NCI-H460 (cell line): ENCODE results near the gene COL13A1. TPM values are rescaled to one million over a fixed set of nuclear protein-coding genes. Genes with fewer than 3 reads are reported as not detected.

Experiments
- DNase-seq: peaks from one replicate; pipeline ENCODE4 v3.0.0-alpha.2; 2016; ENCODE audit warnings: low read depth; ENCODE audit errors: extremely low read depth
- total RNA-seq: library from RNA; depleted of rRNA; stranded (reverse); fragments of >200 nt; shearing (Covaris generic); gene quantifications from 2 replicates; pipeline ENCODE4 v1.2.3, GENCODE V29; 2014

COL13A1 gene
- total RNA-seq, 1 experiment from 2014 or later: 0.15 TPM

DNA sequence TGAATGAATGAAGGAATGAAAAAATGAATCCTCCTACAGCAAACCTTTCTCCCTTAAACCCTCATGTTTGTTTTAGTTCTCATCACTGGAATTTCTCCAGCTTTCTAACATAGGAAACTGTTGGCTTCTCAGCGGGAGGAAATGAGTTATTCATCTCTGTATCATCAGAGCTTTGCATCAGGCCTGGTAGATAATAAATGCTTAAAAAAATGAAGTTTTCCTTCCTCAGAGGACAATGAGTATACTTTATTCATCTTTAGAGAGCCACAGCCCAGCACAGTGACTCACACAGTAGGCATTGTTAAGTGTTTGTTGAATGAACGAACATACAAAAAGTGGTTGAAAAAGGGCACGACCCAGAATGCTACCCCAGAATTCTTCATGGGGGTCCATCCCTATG is 62.6 kb downstream of the COL13A1 start:
- peak; percentile 5 for DNase-seq

GRCh38 chr10:69865450-69865849 is 63.7 kb downstream of the COL13A1 start:
- DNase-seq: no peak

GRCh38 chr10:69866246-69866687 is 64.6 kb downstream of the COL13A1 start:
- DNase-seq: no peak

GRCh38 chr10:69866688-69867461 is 65.2 kb downstream of the COL13A1 start:
- DNase-seq: no peak

- DNase-seq: no peak
These were observed 66.2 kb downstream of the COL13A1 start for GRCh38 chr10:69867699-69868558.

DNA sequence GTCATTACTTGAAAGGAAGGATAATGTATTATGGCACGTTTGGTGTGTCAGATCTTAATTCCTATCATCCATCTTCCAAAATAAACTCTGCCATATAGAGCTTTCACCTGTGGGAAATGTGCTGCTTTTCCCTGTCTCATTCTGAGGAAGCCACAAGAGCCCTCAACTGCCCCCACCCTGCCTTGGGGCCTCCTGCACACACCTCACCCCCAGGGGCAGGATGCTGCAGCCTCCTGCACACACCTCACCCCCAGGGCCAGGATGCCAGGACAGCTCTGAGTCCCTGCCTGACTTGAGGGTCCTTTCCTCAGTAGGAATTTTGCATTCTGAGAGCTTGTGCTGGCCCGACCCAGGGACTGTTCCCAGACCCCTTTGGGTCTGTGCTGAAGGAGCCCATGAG is 67.1 kb downstream of the COL13A1 start:
- DNase-seq: no peak

DNA sequence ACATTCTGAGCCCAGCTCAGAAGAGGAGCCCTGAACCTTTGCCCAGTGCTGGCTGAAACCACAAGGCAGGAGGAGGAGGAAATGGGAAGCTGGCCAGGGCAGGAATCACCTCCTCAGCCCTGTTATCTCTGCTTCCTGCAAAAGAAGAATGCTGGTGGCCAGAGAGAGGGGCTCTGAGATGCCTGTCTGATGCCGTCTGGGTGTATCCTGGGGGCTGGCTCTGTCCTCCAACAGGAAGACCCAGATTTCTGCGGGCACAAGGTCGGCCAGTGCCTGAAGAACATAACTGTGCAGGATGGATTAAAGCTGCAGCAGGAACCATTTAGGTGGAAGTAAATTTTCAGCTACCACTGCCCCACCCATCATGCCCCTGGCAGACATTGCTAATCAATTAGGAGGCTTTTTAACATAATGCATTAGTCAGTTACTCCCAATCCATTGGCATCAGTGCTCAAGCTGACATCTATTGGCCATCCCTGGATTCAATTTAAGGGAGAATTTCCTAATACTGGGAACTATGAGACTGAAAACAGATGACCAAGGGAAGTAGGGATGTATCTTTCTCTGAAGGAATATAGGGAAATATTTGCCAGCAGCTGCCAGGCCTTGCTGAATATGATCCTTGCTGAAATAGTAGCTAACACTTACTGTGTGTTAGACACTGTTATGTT is 67.7 kb downstream of the COL13A1 start:
- DNase-seq: no peak

GRCh38 chr10:69870591-69870990 is 68.9 kb downstream of the COL13A1 start:
- DNase-seq: no peak

GRCh38 chr10:69871074-69871473 is 69.4 kb downstream of the COL13A1 start:
- DNase-seq: no peak

- no peak for DNase-seq
These were observed 70.6 kb downstream of the COL13A1 start for GRCh38 chr10:69872323-69872722.

- no peak for DNase-seq
These were observed 71.5 kb downstream of the COL13A1 start for GRCh38 chr10:69873135-69873639.

- no peak for DNase-seq
These were observed 72.7 kb downstream of the COL13A1 start for GRCh38 chr10:69874449-69874848.

GRCh38 chr10:69875856-69876255 is 74.2 kb downstream of the COL13A1 start:
- no peak for DNase-seq

DNA sequence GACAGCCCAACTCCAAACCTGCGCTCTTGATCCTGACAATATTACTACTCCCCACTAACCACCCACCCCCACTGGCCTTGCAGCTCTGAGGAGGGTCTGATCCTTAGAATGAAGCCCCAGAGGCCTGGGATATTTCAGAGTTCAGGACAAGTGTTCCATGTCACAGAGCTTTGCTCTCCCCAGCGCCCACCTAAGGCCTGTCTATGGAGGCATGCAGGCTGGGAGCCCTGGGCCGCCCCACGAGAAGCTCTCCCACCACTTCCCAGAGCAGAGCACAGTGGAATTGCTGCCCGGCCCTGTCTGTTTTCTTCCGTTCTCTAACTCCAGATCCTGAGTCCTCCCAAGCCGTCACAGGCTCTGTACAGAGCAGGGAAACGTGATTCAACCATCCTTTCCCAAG is 74.6 kb downstream of the COL13A1 start:
- no peak for DNase-seq

GRCh38 chr10:69876931-69877330 is 75.2 kb downstream of the COL13A1 start:
- no peak for DNase-seq

DNA sequence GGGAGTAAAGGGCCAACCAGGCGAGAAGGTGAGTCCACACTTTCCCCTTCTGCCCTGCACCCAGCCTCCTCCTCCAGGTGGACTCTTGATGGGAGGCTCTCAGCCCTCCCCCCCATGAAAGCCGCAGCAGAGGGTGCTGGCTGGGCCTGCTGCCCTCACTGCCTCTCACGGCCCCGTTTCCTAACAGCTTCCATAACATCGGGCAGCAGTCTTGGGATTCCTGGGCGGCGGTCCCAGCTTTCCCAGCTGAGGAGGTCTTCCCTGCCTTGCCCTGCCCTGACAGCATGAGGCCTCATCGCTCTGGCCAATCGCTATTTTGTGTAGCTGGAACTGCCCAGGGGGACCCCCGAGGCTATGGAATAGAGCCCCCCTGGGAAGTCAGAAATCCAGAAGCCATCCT is 76.3 kb downstream of the COL13A1 start:
- no peak for DNase-seq

DNA sequence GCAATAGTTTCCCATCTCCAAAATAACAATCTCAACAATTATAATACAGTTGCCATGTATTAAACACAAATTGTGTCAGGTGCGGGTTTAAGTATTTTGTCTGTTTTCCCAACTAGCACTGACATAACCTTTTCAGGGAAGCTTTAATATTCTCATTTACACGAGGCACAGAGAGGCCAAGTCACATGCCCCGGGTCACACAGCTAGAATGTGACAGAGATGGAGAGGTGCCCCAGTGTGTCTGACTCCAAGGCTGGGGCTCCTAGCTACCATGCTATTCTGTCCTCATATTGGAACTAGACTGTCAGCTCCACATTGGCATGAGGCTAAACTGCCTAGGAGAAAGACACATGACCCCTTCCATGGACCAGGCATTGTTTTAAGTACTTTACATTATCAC is 77.2 kb downstream of the COL13A1 start:
- no peak for DNase-seq

GRCh38 chr10:69879634-69880257 is 78.0 kb downstream of the COL13A1 start:
- no peak for DNase-seq

DNA sequence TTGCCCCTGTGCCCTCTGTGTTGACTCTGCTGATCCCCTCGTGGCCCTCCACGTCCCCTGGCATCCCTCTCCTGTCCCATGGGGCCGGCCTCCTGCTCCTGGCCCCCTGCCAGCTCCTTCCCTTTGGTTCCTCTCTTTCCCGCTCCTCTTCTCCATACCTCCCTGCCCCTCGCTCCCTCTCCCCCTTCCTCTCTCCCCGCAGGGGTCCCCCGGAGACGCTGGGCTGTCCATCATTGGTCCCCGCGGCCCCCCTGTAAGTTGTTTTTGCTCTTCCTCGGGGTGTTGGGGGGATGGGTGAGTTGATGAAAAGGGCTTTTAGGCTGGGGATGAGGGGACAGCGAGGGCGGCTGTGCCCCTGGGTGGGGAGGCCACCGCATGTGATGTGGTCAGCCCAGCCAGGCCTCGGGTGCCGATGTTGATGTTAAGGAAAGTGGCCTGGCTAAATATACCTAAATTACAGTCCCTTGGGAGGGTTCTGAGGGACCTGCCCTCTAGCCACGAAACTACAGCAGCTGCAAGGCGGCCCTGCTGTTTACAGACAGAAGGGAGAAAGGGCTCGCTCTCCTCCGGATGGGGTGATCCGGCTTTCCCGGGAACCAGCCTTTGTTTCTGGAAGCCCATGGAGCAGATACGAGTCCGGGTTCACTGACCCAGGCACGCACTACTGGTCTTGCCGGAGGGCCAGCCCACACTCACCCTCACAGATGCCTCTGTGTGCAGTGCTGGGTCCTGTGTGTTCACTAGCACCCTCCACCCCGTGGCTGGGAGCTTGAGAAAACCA is 78.8 kb downstream of the COL13A1 start:
- DNase-seq: no peak

DNA sequence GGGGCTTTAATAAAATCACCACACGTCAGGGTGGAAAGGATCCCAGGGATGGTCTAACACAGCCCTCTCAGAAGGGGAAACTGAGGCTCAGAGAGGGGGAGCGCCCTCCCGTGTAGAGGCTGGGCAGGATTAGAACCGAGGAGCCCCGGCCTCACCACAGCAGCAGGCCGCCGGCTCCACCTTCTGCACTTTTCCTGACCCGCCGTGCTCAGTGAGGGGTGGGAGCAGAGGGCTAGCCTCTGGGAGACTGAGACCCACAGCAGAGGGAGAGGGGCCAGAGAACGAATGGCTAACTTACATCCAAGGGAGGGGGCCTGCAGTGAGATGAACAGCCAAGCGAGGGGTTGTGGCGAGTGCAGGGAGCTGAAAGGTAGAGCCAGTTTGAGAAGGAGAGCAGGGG is 79.5 kb downstream of the COL13A1 start:
- no peak for DNase-seq
